Liver (tissue), 9 donors: ENCODE measurements around the gene STYX. TPM values are rescaled to one million over a fixed set of nuclear protein-coding genes. Genes with fewer than 3 reads are reported as not detected.
A peak's percentile ranks its signal among the peaks of the same experiment; 100 is the strongest.

ENCODE experiments used
- DNase-seq: peaks from one replicate; pipeline ENCODE4 v3.0.0-alpha.2; 2017; ENCODE audit warnings: low spot score
- H3K27ac ChIP-seq, 2 donors: one replicate each; pipeline ENCODE4 v1.7.0; 2013; ENCODE audit warnings: inconsistent platforms in 2 of 2, low read length in 2 of 2, control low read depth in 1 of 2, low read depth in 1 of 2, mild to moderate bottlenecking in 1 of 2
- H3K27me3 ChIP-seq, 4 donors: one replicate each; pipeline versions ENCODE4 v1.6.1 to v1.7.0; 2013; ENCODE audit warnings: low read length in 3 of 4, inconsistent platforms in 1 of 4, mild to moderate bottlenecking in 1 of 4, moderate library complexity in 1 of 4; ENCODE audit not compliant: control insufficient read depth in 4 of 4, insufficient read depth in 4 of 4
- H3K36me3 ChIP-seq, 4 donors: one replicate each; pipeline versions ENCODE4 v1.6.1 to v1.7.0; 2013; ENCODE audit warnings: low read length in 3 of 4, mild to moderate bottlenecking in 3 of 4, low read depth in 1 of 4, moderate library complexity in 1 of 4; ENCODE audit not compliant: control insufficient read depth in 4 of 4, insufficient read depth in 3 of 4
- H3K4me1 ChIP-seq, 4 donors: one replicate each; pipeline versions ENCODE4 v1.6.1 to v1.7.0; 2013; ENCODE audit warnings: low read length in 3 of 4, mild to moderate bottlenecking in 3 of 4, moderate library complexity in 1 of 4; ENCODE audit not compliant: control insufficient read depth in 4 of 4, insufficient read depth in 4 of 4
- H3K4me3 ChIP-seq, 3 donors: one replicate each; pipeline versions ENCODE4 v1.6.1 to v1.7.0; 2013; ENCODE audit warnings: low read length in 3 of 3, control low read depth in 1 of 3, low read depth in 1 of 3, mild to moderate bottlenecking in 1 of 3
- H3K9ac ChIP-seq, 2 donors: one replicate each; pipeline ENCODE4 v1.7.0; 2013; ENCODE audit warnings: low read length in 2 of 2, mild to moderate bottlenecking in 2 of 2, moderate library complexity in 2 of 2, control low read depth in 1 of 2, low read depth in 1 of 2
- H3K9me3 ChIP-seq, 4 donors: one replicate each; pipeline versions ENCODE4 v1.6.1 to v1.7.0; 2013; ENCODE audit warnings: low read length in 3 of 4; ENCODE audit not compliant: control insufficient read depth in 4 of 4
- ATF3 ChIP-seq: IDR thresholded peaks from 2 replicates; pipeline ENCODE4 v1.6.1; 2016; ENCODE audit warnings: antibody characterized with exemption
- CTCF ChIP-seq: fragments of 150-350 bp; IDR thresholded peaks from 2 replicates; pipeline ENCODE4 v1.5.1; 2017; ENCODE audit warnings: improper control_type of control experiment, low read depth, low read length; ENCODE audit not compliant: missing input control
- FOXA1 ChIP-seq: IDR thresholded peaks from 2 replicates; pipeline ENCODE4 v1.6.1; 2016; ENCODE audit warnings: antibody characterized with exemption
- FOXA2 ChIP-seq: IDR thresholded peaks from 2 replicates; pipeline ENCODE4 v1.6.1; 2016; ENCODE audit warnings: antibody characterized with exemption
- GABPA ChIP-seq, 2 donors: IDR thresholded peaks in 1 of 2; conservative IDR thresholded peaks in 1 of 2; 2 replicates each; pipeline ENCODE4 v1.6.1; 2016; ENCODE audit warnings: antibody characterized with exemption in 2 of 2, mild to moderate bottlenecking in 1 of 2, moderate library complexity in 1 of 2
- HNF4A ChIP-seq, 2 donors: conservative IDR thresholded peaks; 2 replicates each; pipeline ENCODE4 v1.6.1; 2016; ENCODE audit warnings: antibody characterized with exemption in 2 of 2, mild to moderate bottlenecking in 2 of 2
- HNF4G ChIP-seq: IDR thresholded peaks from 2 replicates; pipeline ENCODE4 v1.6.1; 2016; ENCODE audit warnings: antibody characterized with exemption
- JUND ChIP-seq, 2 donors: IDR thresholded peaks; 2 replicates each; pipeline ENCODE4 v1.6.1; 2016; ENCODE audit warnings: antibody characterized with exemption in 2 of 2
- MAX ChIP-seq: IDR thresholded peaks from 2 replicates; pipeline ENCODE4 v1.6.1; 2016; ENCODE audit warnings: antibody characterized with exemption
- NR2F2 ChIP-seq: IDR thresholded peaks from 2 replicates; pipeline ENCODE4 v1.6.1; 2016; ENCODE audit warnings: antibody characterized with exemption
- RAD21 ChIP-seq, 2 donors: IDR thresholded peaks; 2 replicates each; pipeline ENCODE4 v1.6.1; 2016; ENCODE audit warnings: antibody characterized with exemption in 2 of 2, mild to moderate bottlenecking in 2 of 2
- REST ChIP-seq: IDR thresholded peaks from 2 replicates; pipeline ENCODE4 v1.6.1; 2016; ENCODE audit warnings: antibody characterized with exemption, mild to moderate bottlenecking
- RXRA ChIP-seq, 2 donors: IDR thresholded peaks; 2 replicates each; pipeline ENCODE4 v1.6.1; 2017 to 2018; ENCODE audit warnings: antibody characterized with exemption in 2 of 2, mild to moderate bottlenecking in 1 of 2
- SP1 ChIP-seq: IDR thresholded peaks from 2 replicates; pipeline ENCODE4 v1.6.1; 2018; ENCODE audit warnings: antibody characterized with exemption, mild to moderate bottlenecking
- TAF1 ChIP-seq: conservative IDR thresholded peaks from 2 replicates; pipeline ENCODE4 v1.6.1; 2016; ENCODE audit warnings: antibody characterized with exemption, mild to moderate bottlenecking
- YY1 ChIP-seq: IDR thresholded peaks from 2 replicates; pipeline ENCODE4 v1.6.1; 2016; ENCODE audit warnings: antibody characterized with exemption, mild to moderate bottlenecking
- ZBTB33 ChIP-seq: IDR thresholded peaks from 2 replicates; pipeline ENCODE4 v1.6.1; 2016; ENCODE audit warnings: antibody characterized with exemption
- WGBS: extraction: QIAGEN DNeasy Blood & Tissue Kit; methylation state at CpG from one replicate; pipeline ENCODE4 v1.1.7; 2013; 5-methylcytosine and 5-hydroxymethylcytosine counted together
- polyA plus RNA-seq, 2 donors: library from polyadenylated mRNA; stranded (reverse) in 1 of 2; unstranded in 1 of 2; fragments of 200-250 nt in 1 of 2; fragments of >200 nt in 1 of 2; fragmentation: Nextera tagmentation in 1 of 2; extraction: Ambion mirVana in 1 of 2; gene quantifications; one replicate each; pipeline versions ENCODE4 v1.2.1 to v1.2.3, GENCODE V29; 2013 to 2015
- total RNA-seq, 2 donors: library from RNA; depleted of rRNA; stranded (reverse); fragments of >200 nt; gene quantifications; one replicate each; pipeline ENCODE4 v1.2.3, GENCODE V29; 2014
- donor health status: healthy.
- donor health status: healthy.
- donor health status: healthy.
- donor health status: healthy.
- donor health status: healthy.

STYX gene
- total and polyA plus RNA-seq, 4 donors, result 5.9 to 21.2 (median 17.3) TPM

- no peak for DNase-seq
- no peak for TF ChIP-seq SP1
- TF ChIP-seq HNF4G, result no peak
- no peak for TF ChIP-seq HNF4A (conservative IDR thresholded peaks at IDR 0.05)
- TF ChIP-seq MAX, result no peak
- Histone ChIP-seq H3K36me3 (peaks cover 0 to 32% (median 12%) of the 10 kb centered on the region in 4 donors), H3K4me1 (peaks cover 0 to 11% (median 4%) of the 10 kb centered on the region in 4 donors), H3K9me3 (no peaks in the 10 kb centered on the region), H3K4me3 (no peak overlapping the region), H3K27ac (no peak overlapping the region), H3K9ac (no peak overlapping the region), H3K27me3 (no peaks in the 10 kb centered on the region)
- 76% methylated on average over 8 of the region's 8 CpGs for WGBS
These were observed 18.8 kb downstream of the STYX start for GRCh38 chr14:52748647-52749292.

- Histone ChIP-seq H3K4me3 (no peak overlapping the region), H3K9ac (no peak overlapping the region), H3K27me3 (no peaks in the 10 kb centered on the region), H3K27ac (no peak overlapping the region), H3K4me1 (peaks cover 0 to 5% (median 1%) of the 10 kb centered on the region in 4 donors), H3K9me3 (no peaks in the 10 kb centered on the region), H3K36me3 (peaks cover 1 to 24% (median 20%) of the 10 kb centered on the region in 4 donors)
- no peak for DNase-seq
- WGBS, result 65% methylated on average over 5 of the region's 5 CpGs
- no peak for TF ChIP-seq YY1
- TF ChIP-seq GABPA (IDR thresholded peaks at IDR 0.05 in 1 of 2, conservative IDR thresholded peaks at IDR 0.05 in 1 of 2), result no peak
- no peak for TF ChIP-seq NR2F2
- no peak for TF ChIP-seq TAF1
- no peak for TF ChIP-seq MAX
- peak in 1 of 2 donors; percentile 26 for TF ChIP-seq RAD21 (IDR thresholded peaks at IDR 0.05)
- TF ChIP-seq REST, result no peak
- TF ChIP-seq HNF4G, result peak; percentile 67
- TF ChIP-seq HNF4A (conservative IDR thresholded peaks at IDR 0.05), result peak; percentile 78 to 96
- no peak for TF ChIP-seq FOXA2
- TF ChIP-seq FOXA1, result no peak
- peak; percentile 53 to 80 for TF ChIP-seq RXRA (IDR thresholded peaks at IDR 0.05)
- no peak for TF ChIP-seq ZBTB33
- TF ChIP-seq ATF3, result no peak
- peak; percentile 49 for TF ChIP-seq SP1
- TF ChIP-seq JUND (IDR thresholded peaks at IDR 0.05), result no peak
- TF ChIP-seq CTCF, result no peak
These were observed 25.8 kb downstream of the STYX start for GRCh38 chr14:52755607-52756316.
